Measurements from ENCODE around the gene ELOA. TPM values are rescaled to one million over a fixed set of nuclear protein-coding genes. Genes with fewer than 3 reads are reported as not detected.

ELOA gene
- total and polyA plus RNA-seq, 2 of the 13 experiments (the other 11 are each of a cell fraction or from before 2014, with no cell fraction given): 14.2 to 28.5 TPM

GRCh38 chr1:23809751-23810171 is 66.5 kb downstream of the ELOA start (continued):
- TF ChIP-seq ZNF737 (CRISPR knock-in tag; IDR thresholded peaks at IDR 0.05; ENCODE audit: borderline replicate concordance): no peak
- no peak for TF ChIP-seq POLR2G (IDR thresholded peaks at IDR 0.05; ENCODE audit: low read depth, low read length)
- no peak for TF ChIP-seq ZNF251 (CRISPR knock-in tag; IDR thresholded peaks at IDR 0.05)
- TF ChIP-seq, protein P1, sequence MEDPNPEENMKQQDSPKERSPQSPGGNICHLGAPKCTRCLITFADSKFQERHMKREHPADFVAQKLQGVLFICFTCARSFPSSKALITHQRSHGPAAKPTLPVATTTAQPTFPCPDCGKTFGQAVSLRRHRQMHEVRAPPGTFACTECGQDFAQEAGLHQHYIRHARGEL (CRISPR knock-in tag; IDR thresholded peaks at IDR 0.05): no peak
- no peak for TF ChIP-seq ZNF282 (IDR thresholded peaks at IDR 0.05; ENCODE audit: partially characterized antibody)
- TF ChIP-seq ZFYVE20 (CRISPR knock-in tag; IDR thresholded peaks at IDR 0.05; ENCODE audit: borderline replicate concordance, low read depth): no peak
- TF ChIP-seq ZNF558 (CRISPR knock-in tag; IDR thresholded peaks at IDR 0.05; ENCODE audit: borderline replicate concordance): no peak
- no peak for TF ChIP-seq FIP1L1 (IDR thresholded peaks at IDR 0.05; ENCODE audit: borderline replicate concordance, insufficient read depth, low read depth, low read length)
- TF ChIP-seq, protein P2, sequence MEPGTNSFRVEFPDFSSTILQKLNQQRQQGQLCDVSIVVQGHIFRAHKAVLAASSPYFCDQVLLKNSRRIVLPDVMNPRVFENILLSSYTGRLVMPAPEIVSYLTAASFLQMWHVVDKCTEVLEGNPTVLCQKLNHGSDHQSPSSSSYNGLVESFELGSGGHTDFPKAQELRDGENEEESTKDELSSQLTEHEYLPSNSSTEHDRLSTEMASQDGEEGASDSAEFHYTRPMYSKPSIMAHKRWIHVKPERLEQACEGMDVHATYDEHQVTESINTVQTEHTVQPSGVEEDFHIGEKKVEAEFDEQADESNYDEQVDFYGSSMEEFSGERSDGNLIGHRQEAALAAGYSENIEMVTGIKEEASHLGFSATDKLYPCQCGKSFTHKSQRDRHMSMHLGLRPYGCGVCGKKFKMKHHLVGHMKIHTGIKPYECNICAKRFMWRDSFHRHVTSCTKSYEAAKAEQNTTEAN (CRISPR knock-in tag; conservative IDR thresholded peaks at IDR 0.05): no peak
- 0 out of 2 replicates have a peak, but pooled peaks have one; percentile 62 for TF ChIP-seq IRF2 (CRISPR knock-in tag; IDR thresholded peaks at IDR 0.05)
- no peak for TF ChIP-seq TGIF2 (CRISPR knock-in tag; IDR thresholded peaks at IDR 0.05)
- no peak for TF ChIP-seq ZC3H4 (CRISPR knock-in tag; IDR thresholded peaks at IDR 0.05; ENCODE audit: borderline replicate concordance)
- no peak for TF ChIP-seq MATR3 (CRISPR knock-in tag; IDR thresholded peaks at IDR 0.05)
- TF ChIP-seq ZNF33B (CRISPR knock-in tag; IDR thresholded peaks at IDR 0.05): no peak
- peak; percentile 57 for TF ChIP-seq HOXA3 (CRISPR knock-in tag; IDR thresholded peaks at IDR 0.05)
- TF ChIP-seq BRF2 (CRISPR knock-in tag; IDR thresholded peaks at IDR 0.05): no peak
- no peak for TF ChIP-seq SMARCE1 (IDR thresholded peaks at IDR 0.05; ENCODE audit: borderline replicate concordance)
- peak; percentile 28; the same call in 1 of the 2 replicates for TF ChIP-seq FOSL2 (CRISPR knock-in tag; IDR thresholded peaks at IDR 0.05)
- no peak for TF ChIP-seq BORCS8-MEF2B (CRISPR knock-in tag; IDR thresholded peaks at IDR 0.05)
- TF ChIP-seq PITX1 (CRISPR knock-in tag; IDR thresholded peaks at IDR 0.05): 0 out of 2 replicates have a peak, but pooled peaks have one; percentile 13
- TF ChIP-seq ETV5 (CRISPR knock-in tag; IDR thresholded peaks at IDR 0.05; ENCODE audit: borderline replicate concordance): peak; percentile 24; the same call in 1 of the 2 replicates
- TF ChIP-seq ZNF431 (CRISPR knock-in tag; IDR thresholded peaks at IDR 0.05; ENCODE audit: borderline replicate concordance, low read depth): no peak
- no peak for TF ChIP-seq ZNF83 (CRISPR knock-in tag; IDR thresholded peaks at IDR 0.05; ENCODE audit: borderline replicate concordance)
- TF ChIP-seq TFE3 (CRISPR knock-in tag; IDR thresholded peaks at IDR 0.05): peak; percentile 99
- no peak for TF ChIP-seq THYN1 (CRISPR knock-in tag; IDR thresholded peaks at IDR 0.05; ENCODE audit: borderline replicate concordance, low read depth)
- no peak for TF ChIP-seq NR2C2 (CRISPR knock-in tag; IDR thresholded peaks at IDR 0.05; ENCODE audit: borderline replicate concordance)
- no peak for TF ChIP-seq GABPA (IDR thresholded peaks at IDR 0.05; ENCODE audit: low read depth, low read length)
- TF ChIP-seq GABPA (CRISPR knock-in tag; IDR thresholded peaks at IDR 0.05; ENCODE audit: low read depth): no peak
- peak; percentile 25 for TF ChIP-seq YY1 (IDR thresholded peaks at IDR 0.05; ENCODE audit: insufficient read depth, insufficient replicate concordance, low read depth, low read length)
- peak; percentile 93 for TF ChIP-seq RAD21 (CRISPR knock-in tag; IDR thresholded peaks at IDR 0.05)
